ENCODE measurements around the gene HPN.

The HPN gene

DNA sequence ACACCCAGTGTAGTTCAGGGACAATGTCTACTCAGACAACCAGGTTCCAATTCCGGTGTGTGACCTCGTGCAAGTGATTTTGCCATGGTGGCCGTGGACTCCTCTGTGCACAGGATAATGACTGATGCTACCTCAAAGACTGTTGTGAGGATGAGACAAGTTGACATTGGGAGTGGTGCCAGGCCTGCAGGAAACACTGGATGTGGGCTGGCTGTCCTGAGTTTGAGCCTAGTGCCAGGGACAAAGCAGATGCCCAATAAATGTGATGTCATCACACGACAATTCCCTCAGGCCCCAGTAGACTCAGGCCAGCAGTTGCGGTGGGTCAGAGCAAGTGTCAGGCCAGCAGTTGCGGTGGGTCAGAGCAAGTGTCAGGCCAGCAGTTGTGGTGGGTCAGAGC, 17.4 kb upstream of the HPN start:
- Histone ChIP-seq H4K20me1 (ENCODE audit: insufficient read depth, low read length) (peaks cover 12% of the 10 kb centered on the region), H3K27me3 (ENCODE audit: low read depth, low read length) (no peaks in the 10 kb centered on the region), H3K9ac (ENCODE audit: low read length) (no peak overlapping the region), H3K27ac (ENCODE audit: low read length) (no peak overlapping the region), H3K36me3 (replicated peaks; ENCODE audit: low read depth, low read length) (peaks cover 57% of the 10 kb centered on the region), H3K79me2 (ENCODE audit: low read length) (no peaks in the 10 kb centered on the region), H3K4me1 (ENCODE audit: low read length) (no peaks in the 10 kb centered on the region), H2AFZ (ENCODE audit: low read depth, low read length) (no peak overlapping the region), H3K4me3 (ENCODE audit: low read length) (no peak overlapping the region), H3K9me3 (ENCODE audit: insufficient read depth, low read length) (no peaks in the 10 kb centered on the region), H3K4me2 (ENCODE audit: low read length) (no peak overlapping the region)
- TF ChIP-seq EZH2phosphoT487 (IDR thresholded peaks at IDR 0.05; ENCODE audit: low read depth): no peak
- TF ChIP-seq, protein P1, sequence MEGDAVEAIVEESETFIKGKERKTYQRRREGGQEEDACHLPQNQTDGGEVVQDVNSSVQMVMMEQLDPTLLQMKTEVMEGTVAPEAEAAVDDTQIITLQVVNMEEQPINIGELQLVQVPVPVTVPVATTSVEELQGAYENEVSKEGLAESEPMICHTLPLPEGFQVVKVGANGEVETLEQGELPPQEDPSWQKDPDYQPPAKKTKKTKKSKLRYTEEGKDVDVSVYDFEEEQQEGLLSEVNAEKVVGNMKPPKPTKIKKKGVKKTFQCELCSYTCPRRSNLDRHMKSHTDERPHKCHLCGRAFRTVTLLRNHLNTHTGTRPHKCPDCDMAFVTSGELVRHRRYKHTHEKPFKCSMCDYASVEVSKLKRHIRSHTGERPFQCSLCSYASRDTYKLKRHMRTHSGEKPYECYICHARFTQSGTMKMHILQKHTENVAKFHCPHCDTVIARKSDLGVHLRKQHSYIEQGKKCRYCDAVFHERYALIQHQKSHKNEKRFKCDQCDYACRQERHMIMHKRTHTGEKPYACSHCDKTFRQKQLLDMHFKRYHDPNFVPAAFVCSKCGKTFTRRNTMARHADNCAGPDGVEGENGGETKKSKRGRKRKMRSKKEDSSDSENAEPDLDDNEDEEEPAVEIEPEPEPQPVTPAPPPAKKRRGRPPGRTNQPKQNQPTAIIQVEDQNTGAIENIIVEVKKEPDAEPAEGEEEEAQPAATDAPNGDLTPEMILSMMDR (IDR thresholded peaks at IDR 0.05; ENCODE audit: low read depth, low read length): no peak

DNA sequence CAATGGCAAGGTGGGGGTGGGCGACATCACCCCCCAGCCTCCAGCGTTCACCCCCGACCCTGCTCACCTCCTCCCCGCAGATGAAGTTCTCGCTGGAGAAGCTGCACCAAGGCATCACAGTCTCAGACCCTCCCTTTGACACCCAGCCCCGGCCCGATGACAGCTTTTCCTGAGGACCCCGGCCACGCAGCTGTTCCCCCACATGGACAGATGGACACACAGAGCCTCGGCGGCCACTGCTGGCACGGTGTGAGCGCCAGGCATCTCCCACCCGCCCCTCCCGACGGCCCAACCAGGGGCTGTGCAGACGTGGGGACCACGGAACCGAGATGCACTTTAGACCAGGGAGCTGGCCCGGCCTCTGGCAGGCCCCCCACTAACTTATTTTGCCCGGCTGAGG, 15.6 kb upstream of the HPN start:
- no peak overlapping the region for H3K9ac ChIP-seq (ENCODE audit: low read length)
- no peaks in the 10 kb centered on the region for H3K27me3 ChIP-seq (ENCODE audit: low read depth, low read length)
- TF ChIP-seq, protein P1 (IDR thresholded peaks at IDR 0.05; ENCODE audit: low read depth, low read length): no peak
- TF ChIP-seq EZH2phosphoT487 (IDR thresholded peaks at IDR 0.05; ENCODE audit: low read depth): no peak
- H3K4me1 ChIP-seq (ENCODE audit: low read length): no peaks in the 10 kb centered on the region
- no peak overlapping the region for H3K4me3 ChIP-seq (ENCODE audit: low read length)
- H3K79me2 ChIP-seq (ENCODE audit: low read length): no peaks in the 10 kb centered on the region
- H3K27ac ChIP-seq (ENCODE audit: low read length): no peak overlapping the region
- peaks cover 47% of the 10 kb centered on the region for H3K36me3 ChIP-seq (replicated peaks; ENCODE audit: low read depth, low read length)
- no peak overlapping the region for H2AFZ ChIP-seq (ENCODE audit: low read depth, low read length)
- no peak overlapping the region for H3K4me2 ChIP-seq (ENCODE audit: low read length)
- no peaks in the 10 kb centered on the region for H3K9me3 ChIP-seq (ENCODE audit: insufficient read depth, low read length)
- H4K20me1 ChIP-seq (ENCODE audit: insufficient read depth, low read length): peaks cover 12% of the 10 kb centered on the region

DNA sequence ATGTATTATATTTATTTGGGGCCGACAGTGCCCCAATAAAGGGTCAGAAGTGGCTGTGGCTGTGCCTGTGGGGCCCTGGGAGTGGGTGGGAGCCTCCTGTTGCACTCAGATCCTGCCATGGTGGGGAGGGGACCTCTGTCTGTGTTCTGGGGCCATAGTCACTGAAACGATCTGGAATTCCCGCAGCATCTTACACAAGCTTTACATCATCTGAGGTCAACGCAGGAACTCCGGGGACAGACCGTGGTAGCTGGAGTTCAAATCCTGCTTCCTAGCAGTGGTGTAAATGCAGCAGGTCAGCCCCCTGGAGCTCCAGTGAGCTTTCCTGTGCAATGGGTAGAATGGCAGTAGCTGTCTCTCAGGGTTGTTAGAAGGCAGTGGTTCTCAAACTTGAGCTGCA, 15.1 kb upstream of the HPN start:
- Histone ChIP-seq H3K9me3 (ENCODE audit: insufficient read depth, low read length) (no peaks in the 10 kb centered on the region), H2AFZ (ENCODE audit: low read depth, low read length) (no peak overlapping the region), H3K4me3 (ENCODE audit: low read length) (no peak overlapping the region), H3K79me2 (ENCODE audit: low read length) (no peaks in the 10 kb centered on the region), H3K4me2 (ENCODE audit: low read length) (no peak overlapping the region), H3K27me3 (ENCODE audit: low read depth, low read length) (0 out of 2 replicates have a peak, but pooled peaks cover 3% of the 10 kb centered on the region), H3K27ac (ENCODE audit: low read length) (no peak overlapping the region), H4K20me1 (ENCODE audit: insufficient read depth, low read length) (peaks cover 12% of the 10 kb centered on the region; the same call in 1 of the 2 replicates), H3K36me3 (replicated peaks; ENCODE audit: low read depth, low read length) (peaks cover 45% of the 10 kb centered on the region), H3K4me1 (ENCODE audit: low read length) (no peaks in the 10 kb centered on the region), H3K9ac (ENCODE audit: low read length) (no peak overlapping the region)
- TF ChIP-seq, protein P1 (IDR thresholded peaks at IDR 0.05; ENCODE audit: low read depth, low read length): no peak
- no peak for TF ChIP-seq EZH2phosphoT487 (IDR thresholded peaks at IDR 0.05; ENCODE audit: low read depth)

DNA sequence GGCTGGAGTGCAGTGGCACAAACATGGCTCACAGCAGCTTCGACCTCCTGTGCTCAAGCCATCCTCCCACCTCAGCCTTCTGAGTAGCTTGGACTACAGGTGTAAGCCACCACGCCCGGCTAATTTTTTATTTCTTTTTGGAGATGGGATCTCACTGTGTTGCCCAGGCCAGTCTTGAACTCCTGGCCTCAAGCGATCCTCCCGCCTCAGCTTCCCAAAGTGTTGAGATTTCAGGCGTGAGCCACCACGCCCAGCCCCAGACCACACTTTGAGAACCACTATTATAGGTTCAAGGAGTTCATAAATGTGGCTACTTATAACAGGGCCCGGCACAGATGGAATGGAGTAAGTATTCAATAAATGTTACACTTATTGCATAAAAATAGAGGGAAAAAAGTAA, 14.5 kb upstream of the HPN start:
- Histone ChIP-seq H3K27me3 (ENCODE audit: low read depth, low read length) (0 out of 2 replicates have a peak, but pooled peaks cover 5% of the 10 kb centered on the region), H3K4me2 (ENCODE audit: low read length) (no peak overlapping the region), H3K36me3 (replicated peaks; ENCODE audit: low read depth, low read length) (peaks cover 40% of the 10 kb centered on the region), H3K9ac (ENCODE audit: low read length) (no peak overlapping the region), H3K9me3 (ENCODE audit: insufficient read depth, low read length) (no peaks in the 10 kb centered on the region), H3K27ac (ENCODE audit: low read length) (no peak overlapping the region), H3K79me2 (ENCODE audit: low read length) (no peaks in the 10 kb centered on the region), H2AFZ (ENCODE audit: low read depth, low read length) (no peak overlapping the region), H4K20me1 (ENCODE audit: insufficient read depth, low read length) (peaks cover 12% of the 10 kb centered on the region; the same call in 1 of the 2 replicates), H3K4me1 (ENCODE audit: low read length) (no peaks in the 10 kb centered on the region), H3K4me3 (ENCODE audit: low read length) (no peak overlapping the region)
- no peak for TF ChIP-seq EZH2phosphoT487 (IDR thresholded peaks at IDR 0.05; ENCODE audit: low read depth)
- TF ChIP-seq, protein P1 (IDR thresholded peaks at IDR 0.05; ENCODE audit: low read depth, low read length): no peak

Measured in OCI-LY3 (cell line).